ENCODE measurements around the gene TSHZ2. TPM values are rescaled to one million over a fixed set of nuclear protein-coding genes. Genes with fewer than 3 reads are reported as not detected.

Gene TSHZ2
- total RNA-seq, 4 donors from 2014 or later: 4.0 to 57.8 (median 10.3) TPM

DNA sequence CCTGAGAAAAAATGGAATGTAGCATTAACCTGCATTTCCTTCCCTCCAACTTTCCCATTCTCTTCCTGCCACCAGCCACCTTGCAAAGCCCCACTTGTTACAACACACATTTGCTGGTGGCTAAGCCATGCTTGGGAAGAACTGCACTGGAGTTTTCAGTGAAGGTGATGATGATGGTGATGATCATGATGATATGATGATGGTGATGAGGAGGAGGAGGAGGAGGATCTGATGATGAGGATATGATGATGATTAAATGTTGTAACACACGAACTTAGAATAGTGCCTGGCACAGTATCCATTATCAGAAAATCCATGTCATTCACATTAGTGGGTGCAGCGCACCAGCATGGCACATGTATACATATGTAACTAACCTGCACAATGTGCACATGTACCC lies 297.2 kb downstream of the TSHZ2 start:
- H3K27ac ChIP-seq: no peak overlapping the region
- no peaks in the 10 kb centered on the region for H3K36me3 ChIP-seq
- no peaks in the 10 kb centered on the region for H3K4me1 ChIP-seq
- TF ChIP-seq POLR2A (IDR thresholded peaks at IDR 0.05): no peak
- TF ChIP-seq, protein P1, sequence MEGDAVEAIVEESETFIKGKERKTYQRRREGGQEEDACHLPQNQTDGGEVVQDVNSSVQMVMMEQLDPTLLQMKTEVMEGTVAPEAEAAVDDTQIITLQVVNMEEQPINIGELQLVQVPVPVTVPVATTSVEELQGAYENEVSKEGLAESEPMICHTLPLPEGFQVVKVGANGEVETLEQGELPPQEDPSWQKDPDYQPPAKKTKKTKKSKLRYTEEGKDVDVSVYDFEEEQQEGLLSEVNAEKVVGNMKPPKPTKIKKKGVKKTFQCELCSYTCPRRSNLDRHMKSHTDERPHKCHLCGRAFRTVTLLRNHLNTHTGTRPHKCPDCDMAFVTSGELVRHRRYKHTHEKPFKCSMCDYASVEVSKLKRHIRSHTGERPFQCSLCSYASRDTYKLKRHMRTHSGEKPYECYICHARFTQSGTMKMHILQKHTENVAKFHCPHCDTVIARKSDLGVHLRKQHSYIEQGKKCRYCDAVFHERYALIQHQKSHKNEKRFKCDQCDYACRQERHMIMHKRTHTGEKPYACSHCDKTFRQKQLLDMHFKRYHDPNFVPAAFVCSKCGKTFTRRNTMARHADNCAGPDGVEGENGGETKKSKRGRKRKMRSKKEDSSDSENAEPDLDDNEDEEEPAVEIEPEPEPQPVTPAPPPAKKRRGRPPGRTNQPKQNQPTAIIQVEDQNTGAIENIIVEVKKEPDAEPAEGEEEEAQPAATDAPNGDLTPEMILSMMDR (IDR thresholded peaks at IDR 0.05): no peak
- H3K4me3 ChIP-seq: no peak overlapping the region
- DNase-seq: no peak
- no peaks in the 10 kb centered on the region for H3K27me3 ChIP-seq
- no peaks in the 10 kb centered on the region for H3K9me3 ChIP-seq

GRCh38 chr20:53270792-53271375 lies 298.7 kb downstream of the TSHZ2 start:
- no peak for DNase-seq
- no peak for TF ChIP-seq POLR2A (IDR thresholded peaks at IDR 0.05)
- Histone ChIP-seq H3K27ac (no peak overlapping the region), H3K9me3 (no peaks in the 10 kb centered on the region), H3K36me3 (no peaks in the 10 kb centered on the region), H3K4me3 (no peak overlapping the region), H3K4me1 (no peaks in the 10 kb centered on the region), H3K27me3 (no peaks in the 10 kb centered on the region)

DNA sequence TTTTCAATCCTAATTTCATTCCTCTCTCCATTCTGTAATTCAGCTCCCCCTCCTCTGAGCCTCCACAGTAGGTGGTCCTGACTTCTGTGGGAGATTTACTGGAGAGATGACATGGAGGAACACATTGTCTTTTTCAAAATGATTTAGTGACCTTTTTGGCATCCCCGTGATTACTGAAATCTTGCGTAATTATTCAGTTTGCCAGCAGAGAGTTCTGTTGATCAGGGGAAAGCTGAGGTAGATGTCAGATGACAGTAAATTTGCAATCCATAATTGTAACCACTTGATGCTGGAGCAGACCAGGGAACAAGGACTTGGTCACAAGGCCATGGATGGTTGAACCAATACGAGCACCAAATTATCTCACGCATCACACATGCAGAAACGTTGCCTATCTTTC lies 302.2 kb downstream of the TSHZ2 start:
- no peaks in the 10 kb centered on the region for H3K27me3 ChIP-seq
- H3K9me3 ChIP-seq: no peaks in the 10 kb centered on the region
- H3K36me3 ChIP-seq: no peaks in the 10 kb centered on the region
- no peaks in the 10 kb centered on the region for H3K4me1 ChIP-seq
- no peak for TF ChIP-seq POLR2A (IDR thresholded peaks at IDR 0.05)
- TF ChIP-seq, protein P1 (IDR thresholded peaks at IDR 0.05): no peak
- DNase-seq: no peak
- H3K4me3 ChIP-seq: no peak overlapping the region
- H3K27ac ChIP-seq: no peak overlapping the region

DNA sequence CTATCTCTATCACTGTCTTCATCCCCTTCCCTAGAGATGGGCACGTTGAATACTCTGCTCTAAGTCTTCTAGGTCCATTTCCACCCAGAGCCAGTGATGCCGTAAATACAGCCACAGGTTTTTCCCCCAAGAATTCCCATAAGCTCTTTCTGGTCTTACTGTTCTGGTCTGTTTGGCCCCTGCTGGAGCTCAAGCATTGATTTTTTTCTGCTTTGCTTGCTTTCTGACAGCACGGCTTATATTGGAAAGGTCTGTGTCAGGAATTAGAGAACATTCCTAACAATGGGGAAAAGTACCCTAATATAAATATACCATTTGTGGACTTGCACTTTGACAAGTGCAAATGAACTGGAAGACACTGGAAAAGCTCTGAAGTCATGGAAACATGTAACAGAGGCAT lies 302.6 kb downstream of the TSHZ2 start:
- H3K4me3 ChIP-seq: no peak overlapping the region
- no peaks in the 10 kb centered on the region for H3K9me3 ChIP-seq
- H3K27me3 ChIP-seq: no peaks in the 10 kb centered on the region
- no peaks in the 10 kb centered on the region for H3K36me3 ChIP-seq
- no peak for DNase-seq
- no peak overlapping the region for H3K27ac ChIP-seq
- TF ChIP-seq POLR2A (IDR thresholded peaks at IDR 0.05): no peak
- H3K4me1 ChIP-seq: no peaks in the 10 kb centered on the region

- TF ChIP-seq POLR2A (IDR thresholded peaks at IDR 0.05): no peak
- TF ChIP-seq, protein P1 (IDR thresholded peaks at IDR 0.05): no peak
- no peaks in the 10 kb centered on the region for H3K27me3 ChIP-seq
- no peak for DNase-seq
- H3K4me1 ChIP-seq: no peaks in the 10 kb centered on the region
- no peak overlapping the region for H3K27ac ChIP-seq
- H3K36me3 ChIP-seq: no peaks in the 10 kb centered on the region
- no peaks in the 10 kb centered on the region for H3K9me3 ChIP-seq
- H3K4me3 ChIP-seq: no peak overlapping the region
Observed at GRCh38 chr20:53276143-53276542, 304.0 kb downstream of the TSHZ2 start.

DNA sequence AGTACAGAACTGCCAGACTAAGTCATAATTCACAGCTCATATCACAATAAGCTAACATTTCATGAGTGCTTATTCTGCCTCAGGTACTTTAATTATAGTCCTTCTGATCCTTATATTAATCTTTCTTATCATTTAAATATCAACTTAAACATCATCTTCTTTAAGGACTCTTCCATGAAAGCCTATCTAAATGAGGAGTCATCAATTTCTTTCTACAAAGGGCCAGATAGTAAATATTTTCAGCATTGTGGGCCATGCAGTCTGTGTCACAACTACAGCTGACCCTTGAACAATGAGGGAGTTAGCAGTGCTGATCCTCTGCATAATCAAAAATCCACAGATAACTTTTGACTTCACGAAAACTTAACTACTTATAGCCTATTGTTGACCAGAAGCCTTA lies 306.4 kb downstream of the TSHZ2 start:
- Histone ChIP-seq H3K36me3 (no peaks in the 10 kb centered on the region), H3K9me3 (no peaks in the 10 kb centered on the region), H3K4me3 (no peak overlapping the region), H3K27me3 (no peaks in the 10 kb centered on the region), H3K4me1 (no peaks in the 10 kb centered on the region), H3K27ac (no peak overlapping the region)
- TF ChIP-seq, protein P1 (IDR thresholded peaks at IDR 0.05): no peak
- TF ChIP-seq POLR2A (IDR thresholded peaks at IDR 0.05): no peak
- no peak for DNase-seq

GRCh38 chr20:53279735-53280134 lies 307.6 kb downstream of the TSHZ2 start:
- Histone ChIP-seq H3K4me1 (no peaks in the 10 kb centered on the region), H3K9me3 (no peaks in the 10 kb centered on the region), H3K27me3 (no peaks in the 10 kb centered on the region), H3K36me3 (no peaks in the 10 kb centered on the region), H3K4me3 (no peak overlapping the region), H3K27ac (no peak overlapping the region)
- TF ChIP-seq, protein P1 (IDR thresholded peaks at IDR 0.05): no peak
- TF ChIP-seq POLR2A (IDR thresholded peaks at IDR 0.05): no peak
- DNase-seq: no peak
